Measurements from ENCODE around the gene PIP4P1. TPM values are rescaled to one million over a fixed set of nuclear protein-coding genes. Genes with fewer than 3 reads are reported as not detected.

PIP4P1 gene
- total and polyA plus RNA-seq, 10 of the 15 experiments (the other 5 are each of a cell fraction or from before 2014, with no cell fraction given), result 19.1 to 47.4 (median 39.7) TPM

- H3K4me2 ChIP-seq (ENCODE audit: control insufficient read depth, insufficient read depth), result peak overlapping the region; percentile 68
- ATAC-seq (peak; percentile 36), FAIRE-seq (no peak), DNase-seq (ENCODE audit: low read depth, low spot score) (peak; percentile 72)
- ChIA-PET POLR2A (interaction anchor here (0.7 to 5.6 kb wide), 6 partner anchors 19 to 160 kb away, joined by 3 to 28 read pairs (median 4); partner anchors contain the start of genes APEX1, OSGEP, PIP4P1 and PNP), RAD21 (ENCODE audit: unreplicated experiment) (interaction anchor here (0.9 to 4.3 kb wide), 9 partner anchors 20 to 194 kb away, joined by 3 to 21 read pairs (median 5); partner anchors contain the start of genes PIP4P1, PNP and RNASE4), SMC1A (ENCODE audit: uncharacterized antibody, unreplicated experiment) (interaction anchor here (0.9 to 8.1 kb wide), 15 partner anchors 10 to 162 kb away, joined by 3 to 49 read pairs (median 5); partner anchors contain the start of genes APEX1, OSGEP, PIP4P1 and PNP), CTCF (interaction anchor here (1.0 to 6.9 kb wide), 12 partner anchors 9 to 201 kb away, joined by 3 to 42 read pairs (median 7); partner anchors contain the start of genes PIP4P1, PNP and TEP1)
- intact Hi-C loops (cut with micrococcal nuclease; ENCODE audit: unreplicated experiment) (no loop called here), in situ Hi-C loops (cut with MboI) (no loop called here)
- peaks cover 35% of the 10 kb centered on the region for H3K4me1 ChIP-seq (ENCODE audit: control insufficient read depth, insufficient read depth, low read length)
- peak overlapping the region; percentile 41 for H3K4me3 ChIP-seq
- H3K27me3 ChIP-seq (replicated peaks in 1 of 2; ENCODE audit: control insufficient read depth in 2 of 2, insufficient read depth in 2 of 2, low read length in 1 of 2), result no peaks in the 10 kb centered on the region
- H3K9ac ChIP-seq (ENCODE audit: control insufficient read depth, insufficient read depth, low read length), result no peak overlapping the region
- H4K20me1 ChIP-seq (ENCODE audit: control insufficient read depth, insufficient read depth), result no peaks in the 10 kb centered on the region
- H3K9me3 ChIP-seq (replicated peaks; ENCODE audit: control insufficient read depth, insufficient read depth, low read length), result no peaks in the 10 kb centered on the region
- BruUV-seq (replicated peaks), result no TSS peak
- no peaks in the 10 kb centered on the region for H3K36me3 ChIP-seq (ENCODE audit: control insufficient read depth in 2 of 2, insufficient read depth in 2 of 2, low read length in 1 of 2)
- WGBS (ENCODE audit: insufficient coverage, insufficient replicate concordance, low lambda C conversion rate, missing lambda C conversion rate), result 32% methylated on average over 6 of the region's 6 CpGs
- TF ChIP-seq IKZF2 (IDR thresholded peaks at IDR 0.05) (no peak), MEF2B (IDR thresholded peaks at IDR 0.05; ENCODE audit: partially characterized antibody, poor library complexity, severe bottlenecking) (peak; percentile 13), TCF3 (IDR thresholded peaks at IDR 0.05; ENCODE audit: borderline replicate concordance, insufficient read depth, low read depth, low read length) (no peak), NFIC (IDR thresholded peaks at IDR 0.05; ENCODE audit: low read depth, low read length) (peak; percentile 75), ZNF592 (IDR thresholded peaks at IDR 0.05) (no peak), ATF2 (IDR thresholded peaks at IDR 0.05; ENCODE audit: low read length) (peak; percentile 55; the same call in 1 of the 2 replicates), SIX5 (IDR thresholded peaks at IDR 0.05; ENCODE audit: low read depth, low read length, severe bottlenecking) (no peak), FOXK2 (IDR thresholded peaks at IDR 0.05) (no peak), MAX (IDR thresholded peaks at IDR 0.05; ENCODE audit: low read depth, low read length) (no peak), PAX5 (IDR thresholded peaks at IDR 0.05; ENCODE audit: borderline replicate concordance, low read depth, low read length) (peak; percentile 53; the same call in 1 of the 2 replicates), TCF12 (IDR thresholded peaks at IDR 0.05; ENCODE audit: low read depth, low read length) (no peak), PKNOX1 (IDR thresholded peaks at IDR 0.05) (peak; percentile 31; the same call in 1 of the 2 replicates)
- no peaks in the 10 kb centered on the region for H3K79me2 ChIP-seq (ENCODE audit: control insufficient read depth, insufficient read depth, low read length)
- H3K27ac ChIP-seq (ENCODE audit: control insufficient read depth, insufficient read depth), result peak overlapping the region; percentile 1; the same call in 1 of the 2 replicates
- no peak overlapping the region; the same call in 1 of the 2 replicates for H2AFZ ChIP-seq (ENCODE audit: control insufficient read depth, low read depth, low read length)
These were observed 28.1 kb upstream of the PIP4P1 start for GRCh38 chr14:20489093-20489994.
